Fibroblast of the aortic adventitia (primary cell): Measurements from ENCODE around the gene GAREM2. TPM values are rescaled to one million over a fixed set of nuclear protein-coding genes. Genes with fewer than 3 reads are reported as not detected.

ENCODE experiments used
- DNase-seq: peaks from one replicate; pipeline ENCODE4 v3.0.0-alpha.2; 2010; ENCODE audit warnings: low read depth
- H3K4me3 ChIP-seq: 2 replicates; pipeline ENCODE4 v1.5.1; 2011; ENCODE audit warnings: low read depth, mild to moderate bottlenecking, control low read depth, low read length, moderate library complexity
- total RNA-seq: library from RNA; depleted of rRNA; stranded (reverse); fragments of >200 nt; gene quantifications from 2 replicates; pipeline ENCODE4 v1.2.3, GENCODE V29; 2012; ENCODE audit warnings: low replicate concordance
- TF ChIP-seq, protein P1 (sequence below): IDR thresholded peaks from 2 replicates; pipeline ENCODE4 v1.5.1; 2011; ENCODE audit warnings: mild to moderate bottlenecking, low read length, control low read depth, inconsistent platforms; ENCODE audit not compliant: insufficient read depth

GAREM2 gene
- total RNA-seq, 1 donor, result 2.4 TPM

DNA sequence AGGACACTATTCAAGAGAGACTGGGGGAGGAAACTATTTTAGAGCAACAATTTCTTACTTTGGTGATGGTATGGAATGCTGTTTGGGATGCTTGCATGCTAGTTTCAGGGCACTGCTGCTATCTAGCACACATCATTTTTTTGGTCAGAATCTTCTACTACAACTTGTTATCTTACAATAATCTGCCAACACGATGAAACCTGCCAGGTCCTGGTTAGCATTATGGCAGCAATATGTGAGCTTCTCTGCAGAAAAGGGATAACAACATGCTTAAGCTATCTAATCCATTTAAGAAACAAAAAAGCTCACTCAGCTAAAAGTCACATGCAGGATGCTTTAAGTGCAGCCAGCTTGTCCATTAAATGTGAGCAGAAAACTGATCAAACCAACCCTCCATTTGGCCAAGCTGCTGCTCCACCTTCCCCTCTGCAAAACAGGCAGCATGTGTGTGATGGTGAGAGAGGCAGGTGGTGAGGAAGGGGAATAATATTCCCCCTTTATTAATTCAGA, 30.1 kb downstream of the GAREM2 start:
- TF ChIP-seq, protein P1, sequence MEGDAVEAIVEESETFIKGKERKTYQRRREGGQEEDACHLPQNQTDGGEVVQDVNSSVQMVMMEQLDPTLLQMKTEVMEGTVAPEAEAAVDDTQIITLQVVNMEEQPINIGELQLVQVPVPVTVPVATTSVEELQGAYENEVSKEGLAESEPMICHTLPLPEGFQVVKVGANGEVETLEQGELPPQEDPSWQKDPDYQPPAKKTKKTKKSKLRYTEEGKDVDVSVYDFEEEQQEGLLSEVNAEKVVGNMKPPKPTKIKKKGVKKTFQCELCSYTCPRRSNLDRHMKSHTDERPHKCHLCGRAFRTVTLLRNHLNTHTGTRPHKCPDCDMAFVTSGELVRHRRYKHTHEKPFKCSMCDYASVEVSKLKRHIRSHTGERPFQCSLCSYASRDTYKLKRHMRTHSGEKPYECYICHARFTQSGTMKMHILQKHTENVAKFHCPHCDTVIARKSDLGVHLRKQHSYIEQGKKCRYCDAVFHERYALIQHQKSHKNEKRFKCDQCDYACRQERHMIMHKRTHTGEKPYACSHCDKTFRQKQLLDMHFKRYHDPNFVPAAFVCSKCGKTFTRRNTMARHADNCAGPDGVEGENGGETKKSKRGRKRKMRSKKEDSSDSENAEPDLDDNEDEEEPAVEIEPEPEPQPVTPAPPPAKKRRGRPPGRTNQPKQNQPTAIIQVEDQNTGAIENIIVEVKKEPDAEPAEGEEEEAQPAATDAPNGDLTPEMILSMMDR, result no peak
- H3K4me3 ChIP-seq, result no peak overlapping the region

DNA sequence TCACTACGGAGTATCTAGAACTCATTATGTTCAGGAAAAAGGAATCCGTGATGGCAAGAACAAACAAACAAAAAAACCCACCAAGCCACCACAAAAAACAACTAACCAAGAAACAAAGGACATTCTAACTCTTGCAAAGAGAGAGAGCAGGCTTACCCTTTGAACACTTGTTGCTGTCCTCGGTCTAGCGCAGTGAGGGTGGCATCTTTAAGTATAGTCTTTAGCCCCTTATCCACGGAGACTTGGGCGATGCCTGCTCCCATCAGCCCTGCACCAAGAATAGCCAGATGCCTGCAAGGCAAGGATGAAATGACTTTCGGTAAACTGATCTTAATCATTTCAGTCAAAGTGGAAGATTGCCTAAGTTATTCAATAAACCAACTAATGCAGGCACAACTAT, 31.0 kb downstream of the GAREM2 start:
- TF ChIP-seq, protein P1, result no peak
- no peak for DNase-seq
- no peak overlapping the region for H3K4me3 ChIP-seq

More for the DNA sequence above, 30.1 kb downstream of the GAREM2 start:
- no peak for DNase-seq

DNA sequence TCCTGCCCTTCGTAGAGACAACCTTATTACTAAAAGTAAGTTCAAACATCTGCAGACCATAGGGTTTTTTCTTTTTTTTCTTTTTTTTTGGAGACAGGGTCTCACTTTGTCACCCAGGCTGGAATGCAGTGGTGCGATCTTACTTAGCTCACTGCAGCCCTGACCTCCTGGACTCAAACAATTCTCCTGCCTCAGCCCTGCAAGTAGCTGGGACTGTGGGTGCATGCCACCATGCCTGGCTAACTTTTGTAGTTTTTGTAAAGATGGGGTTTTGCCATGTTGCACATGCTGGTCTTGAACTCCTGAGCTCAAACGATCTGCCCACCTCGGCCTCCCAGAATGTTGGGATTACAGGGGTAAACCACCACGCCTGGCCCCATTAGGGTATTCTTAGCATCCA, 39.1 kb downstream of the GAREM2 start:
- H3K4me3 ChIP-seq, result no peak overlapping the region
- DNase-seq, result no peak
- TF ChIP-seq, protein P1, result no peak

DNA sequence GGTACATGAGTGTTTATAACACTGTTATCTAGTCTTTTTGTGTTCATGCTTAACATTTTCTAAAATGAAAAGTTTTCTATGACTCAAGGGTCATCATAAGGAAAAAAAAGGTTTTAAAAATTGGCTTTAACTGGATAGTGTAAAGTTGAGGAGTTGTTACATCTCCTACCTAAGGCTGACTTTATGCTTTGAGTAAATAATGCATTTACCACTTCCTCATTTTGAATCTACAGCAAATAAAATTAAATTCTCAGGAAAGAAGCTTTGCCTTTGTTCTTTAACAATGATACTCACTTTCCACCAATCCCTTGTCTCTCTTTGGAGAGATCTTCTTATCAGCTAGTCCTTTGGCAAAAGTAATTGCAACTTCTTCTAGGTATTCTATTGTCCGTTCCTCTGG, 41.9 kb downstream of the GAREM2 start:
- TF ChIP-seq, protein P1, result no peak
- DNase-seq, result no peak
- H3K4me3 ChIP-seq, result no peak overlapping the region

DNA sequence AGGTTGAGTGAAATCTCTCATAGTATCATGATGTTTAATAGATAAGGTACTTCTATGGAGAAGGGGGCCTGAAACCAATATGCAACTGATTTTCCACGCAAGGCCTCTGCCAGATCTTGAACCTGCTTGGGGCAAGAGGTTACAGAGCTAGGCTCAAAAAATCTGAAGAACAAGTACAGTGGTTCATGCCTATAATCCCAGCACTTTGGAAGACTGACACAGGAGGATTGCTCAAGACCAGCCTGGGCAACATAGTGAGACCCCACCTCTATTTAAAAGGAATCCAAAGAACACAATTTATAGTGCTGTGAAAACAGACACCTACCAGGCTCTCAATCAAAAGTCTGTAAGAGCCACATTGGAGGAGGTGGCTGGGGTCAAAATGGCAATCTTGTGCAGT, 42.9 kb downstream of the GAREM2 start:
- no peak for DNase-seq
- TF ChIP-seq, protein P1, result no peak
- no peak overlapping the region for H3K4me3 ChIP-seq

DNA sequence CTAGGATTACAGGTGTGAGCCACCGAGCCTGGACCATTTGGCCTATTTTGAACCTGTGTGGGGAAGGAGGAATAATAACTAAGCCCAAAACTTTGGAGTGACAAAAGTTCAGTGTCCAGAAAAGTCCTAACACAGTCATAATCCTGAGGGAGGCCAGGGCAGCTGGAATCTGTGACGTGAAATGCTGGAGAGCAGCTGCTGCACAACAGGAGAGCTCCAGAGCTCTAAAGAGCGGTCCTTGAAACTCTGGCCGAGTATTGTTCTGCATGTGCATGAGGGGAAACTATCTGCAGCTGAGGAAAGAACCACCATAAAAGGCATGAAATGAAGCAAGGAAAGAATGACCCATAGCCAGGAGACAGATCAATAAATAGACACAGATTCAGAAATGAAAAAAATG, 43.7 kb downstream of the GAREM2 start:
- TF ChIP-seq, protein P1, result no peak
- DNase-seq, result no peak
- H3K4me3 ChIP-seq, result no peak overlapping the region

DNA sequence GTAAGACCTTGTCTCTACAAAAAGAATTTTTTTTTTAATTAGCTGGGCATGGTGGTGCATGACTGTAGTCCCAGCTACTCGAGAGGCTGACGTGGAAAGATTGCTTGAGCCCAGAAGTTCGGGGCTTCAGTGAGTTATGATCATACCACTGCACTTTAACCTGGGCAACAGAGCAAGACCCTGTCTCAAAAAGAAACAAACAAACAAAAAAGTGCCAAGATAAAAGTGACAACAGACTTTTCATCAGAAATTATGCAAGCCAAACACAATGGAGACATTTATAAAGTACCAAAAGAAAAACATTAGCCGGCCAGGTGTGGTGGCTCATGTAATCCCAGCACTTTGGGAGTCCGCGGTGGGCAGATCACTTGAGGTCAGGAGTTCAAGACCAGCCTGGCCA, 44.8 kb downstream of the GAREM2 start:
- H3K4me3 ChIP-seq, result no peak overlapping the region
- DNase-seq, result no peak
- TF ChIP-seq, protein P1, result no peak
